CD4-positive, alpha-beta T cell treated with Interleukin-6 for 4 hours (primary cell): Measurements from ENCODE around the gene GATAD2B.

Experiments used
- DNase-seq: peaks from one replicate; pipeline ENCODE4 v3.0.0-alpha.2; 2020; ENCODE audit warnings: mixed read lengths

The GATAD2B gene

GRCh38 chr1:153831026-153831425 is 91.7 kb downstream of the GATAD2B start:
- DNase-seq = no peak

GRCh38 chr1:153827168-153827964 is 95.4 kb downstream of the GATAD2B start:
- DNase-seq = no peak

GRCh38 chr1:153818876-153819275 is 103.9 kb downstream of the GATAD2B start:
- no peak for DNase-seq

- no peak for DNase-seq
These were observed 106.4 kb downstream of the GATAD2B start for GRCh38 chr1:153816283-153816889.

GRCh38 chr1:153805886-153806719 is 116.7 kb downstream of the GATAD2B start:
- no peak for DNase-seq

GRCh38 chr1:153805042-153805745 is 117.6 kb downstream of the GATAD2B start:
- DNase-seq = peak; percentile 70

- DNase-seq = no peak
These were observed 118.7 kb downstream of the GATAD2B start for GRCh38 chr1:153804112-153804511.

- no peak for DNase-seq
These were observed 119.2 kb downstream of the GATAD2B start for GRCh38 chr1:153803470-153804056.

GRCh38 chr1:153801786-153802697 is 120.7 kb downstream of the GATAD2B start:
- DNase-seq = no peak

- no peak for DNase-seq
These were observed 121.6 kb downstream of the GATAD2B start for GRCh38 chr1:153801028-153801625.

GRCh38 chr1:153800516-153800915 is 122.3 kb downstream of the GATAD2B start:
- no peak for DNase-seq

GRCh38 chr1:153799566-153800465 is 123.0 kb downstream of the GATAD2B start:
- DNase-seq = no peak

- DNase-seq = no peak
These were observed 123.8 kb downstream of the GATAD2B start for GRCh38 chr1:153799016-153799415.

- DNase-seq = no peak
These were observed 124.3 kb downstream of the GATAD2B start for GRCh38 chr1:153798468-153798780.

GRCh38 chr1:153796786-153797659 is 125.7 kb downstream of the GATAD2B start:
- DNase-seq = peak; percentile 89

GRCh38 chr1:153795934-153796785 is 126.6 kb downstream of the GATAD2B start:
- no peak for DNase-seq

- DNase-seq = no peak
These were observed 127.4 kb downstream of the GATAD2B start for GRCh38 chr1:153795330-153795837.
